Breast epithelium (tissue), 3 donors: ENCODE data around the gene ABR.
A peak's percentile ranks its signal among the peaks of the same experiment; 100 is the strongest.

Experiments
- POLR2A ChIP-seq: fragments of 450-650 bp; IDR thresholded peaks from one replicate; pipeline ENCODE4 v1.6.1; 2016; ENCODE audit warnings: antibody characterized with exemption, mild to moderate bottlenecking, moderate library complexity
- POLR2AphosphoS5 ChIP-seq, 3 donors: sonication (generic); formaldehyde crosslinking; IDR thresholded peaks; one replicate each; pipeline ENCODE4 v1.6.1; 2017; ENCODE audit warnings: antibody characterized with exemption in 3 of 3
- TF ChIP-seq, protein P1 (sequence below), 3 donors: fragments of 450-650 bp; IDR thresholded peaks; one replicate each; pipeline ENCODE4 v1.5.1; 2016 to 2017; ENCODE audit warnings: antibody characterized with exemption in 3 of 3, mild to moderate bottlenecking in 3 of 3, moderate library complexity in 3 of 3

DNA sequence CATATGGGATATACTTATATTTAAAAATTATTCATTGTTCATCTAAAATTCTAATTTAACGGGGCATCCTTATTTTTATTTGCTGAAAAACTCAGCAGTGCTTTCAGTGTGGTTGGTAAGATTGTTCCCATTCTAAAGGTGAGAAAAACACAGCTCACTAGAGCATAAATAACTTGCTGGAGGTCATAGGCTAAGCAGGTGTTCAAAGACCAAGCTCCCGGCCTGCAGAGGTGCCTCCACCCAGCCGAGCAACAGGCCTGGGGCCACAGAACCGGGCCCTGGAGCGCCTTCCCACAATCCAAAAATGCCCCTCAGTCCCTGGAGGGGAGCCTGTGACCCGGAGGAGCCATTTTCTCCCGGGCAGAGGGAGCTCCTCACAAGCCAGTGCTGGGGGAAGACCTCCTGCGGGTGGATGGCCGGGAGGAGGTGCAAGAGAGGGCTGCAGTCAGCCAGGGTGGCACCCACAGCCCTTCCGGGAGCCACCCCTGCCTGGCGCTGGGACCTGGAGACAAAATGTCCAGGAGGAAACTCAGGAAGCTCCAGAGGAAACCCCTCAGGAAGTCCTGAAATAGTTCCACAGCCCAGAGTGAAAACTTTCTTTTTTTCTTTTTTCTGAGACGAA is 14.7 kb downstream of the ABR start:
- TF ChIP-seq, protein P1, sequence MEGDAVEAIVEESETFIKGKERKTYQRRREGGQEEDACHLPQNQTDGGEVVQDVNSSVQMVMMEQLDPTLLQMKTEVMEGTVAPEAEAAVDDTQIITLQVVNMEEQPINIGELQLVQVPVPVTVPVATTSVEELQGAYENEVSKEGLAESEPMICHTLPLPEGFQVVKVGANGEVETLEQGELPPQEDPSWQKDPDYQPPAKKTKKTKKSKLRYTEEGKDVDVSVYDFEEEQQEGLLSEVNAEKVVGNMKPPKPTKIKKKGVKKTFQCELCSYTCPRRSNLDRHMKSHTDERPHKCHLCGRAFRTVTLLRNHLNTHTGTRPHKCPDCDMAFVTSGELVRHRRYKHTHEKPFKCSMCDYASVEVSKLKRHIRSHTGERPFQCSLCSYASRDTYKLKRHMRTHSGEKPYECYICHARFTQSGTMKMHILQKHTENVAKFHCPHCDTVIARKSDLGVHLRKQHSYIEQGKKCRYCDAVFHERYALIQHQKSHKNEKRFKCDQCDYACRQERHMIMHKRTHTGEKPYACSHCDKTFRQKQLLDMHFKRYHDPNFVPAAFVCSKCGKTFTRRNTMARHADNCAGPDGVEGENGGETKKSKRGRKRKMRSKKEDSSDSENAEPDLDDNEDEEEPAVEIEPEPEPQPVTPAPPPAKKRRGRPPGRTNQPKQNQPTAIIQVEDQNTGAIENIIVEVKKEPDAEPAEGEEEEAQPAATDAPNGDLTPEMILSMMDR (IDR thresholded peaks at IDR 0.05) = no peak
- TF ChIP-seq POLR2A (no peak), POLR2AphosphoS5 (IDR thresholded peaks at IDR 0.05) (peak in 1 of 3 donors; percentile 22)
